IMR-90 (cell line): Measurements from ENCODE around the gene SFT2D3. TPM values are rescaled to one million over a fixed set of nuclear protein-coding genes. Genes with fewer than 3 reads are reported as not detected.

Source experiments
- ATAC-seq: fragments of 200-7000 bp; cut with Tn5 transposase; 2 replicates; pipeline ENCODE4 v1.9.1; 2020; ENCODE audit warnings: low read depth, mild to moderate bottlenecking, moderate library complexity
- BruUV-seq: library from RNA; stranded (reverse); fragments of 400-500 nt; replicated peaks from 2 replicates; lab custom pipeline; 2021; lab: Mats Ljungman, UMichigan
- CTCF ChIA-PET: fragments of 300-600 bp; formaldehyde crosslinking; extraction: SDS; loops from one replicate; lab custom pipeline; 2021; ENCODE audit warnings: antibody characterized with exemption; lab: Yijun Ruan, JAX
- POLR2A ChIA-PET: fragments of 300-600 bp; sonication (Branson Sonifier 250); formaldehyde crosslinking; loops from one replicate; lab custom pipeline; 2022; ENCODE audit warnings: antibody characterized with exemption; ENCODE audit not compliant: unreplicated experiment; lab: Charles Lee
- DNase-seq: peaks from one replicate; pipeline ENCODE4 v3.0.0; 2013
- H2AFZ ChIP-seq: replicated peaks from 2 replicates; pipeline ENCODE3; 2013; ENCODE audit warnings: low read length, mild to moderate bottlenecking; ENCODE audit not compliant: poor library complexity
- H2AK5ac ChIP-seq: 2 replicates; pipeline ENCODE4 v1.6.1; 2013; ENCODE audit warnings: low read depth, low read length, inconsistent platforms
- H2AK9ac ChIP-seq: replicated peaks from 2 replicates; pipeline ENCODE3; 2013; ENCODE audit warnings: mild to moderate bottlenecking, low read depth, low read length, moderate library complexity; ENCODE audit not compliant: poor library complexity
- H2BK120ac ChIP-seq: 2 replicates; pipeline ENCODE4 v1.6.1; 2013; ENCODE audit warnings: low read depth, low read length, inconsistent platforms
- H2BK15ac ChIP-seq: 3 replicates; pipeline ENCODE4 v1.6.1; 2013; ENCODE audit warnings: low read depth, low read length, inconsistent platforms
- H2BK20ac ChIP-seq: 2 replicates; pipeline ENCODE4 v1.6.1; 2013; ENCODE audit warnings: low read depth, mild to moderate bottlenecking, inconsistent platforms, low read length, moderate library complexity
- H2BK5ac ChIP-seq: 2 replicates; pipeline ENCODE4 v1.6.1; 2013; ENCODE audit warnings: mild to moderate bottlenecking, low read depth, low read length, inconsistent platforms; ENCODE audit not compliant: poor library complexity, severe bottlenecking
- H3K14ac ChIP-seq: replicated peaks from 2 replicates; pipeline ENCODE4 v1.6.1; 2013; ENCODE audit warnings: low read depth, low read length, inconsistent platforms
- H3K18ac ChIP-seq: 2 replicates; pipeline ENCODE4 v1.6.1; 2013; ENCODE audit warnings: low read depth, low read length, control low read depth
- H3K23ac ChIP-seq: 2 replicates; pipeline ENCODE4 v1.6.1; 2013; ENCODE audit warnings: low read depth, low read length, inconsistent platforms
- H3K27ac ChIP-seq: 2 replicates; pipeline ENCODE4 v1.5.1; 2013; ENCODE audit warnings: mild to moderate bottlenecking, control low read depth, low read length; ENCODE audit not compliant: insufficient read depth
- H3K27me3 ChIP-seq: 2 replicates; pipeline ENCODE4 v1.6.1; 2013; ENCODE audit warnings: low read length; ENCODE audit not compliant: control insufficient read depth, insufficient read depth
- H3K36me3 ChIP-seq: 2 replicates; pipeline ENCODE4 v1.6.1; 2013; ENCODE audit warnings: low read length, mixed read lengths; ENCODE audit not compliant: control insufficient read depth, insufficient read depth
- H3K4ac ChIP-seq: 2 replicates; pipeline ENCODE4 v1.6.1; 2013; ENCODE audit warnings: low read depth, low read length, inconsistent platforms
- H3K4me1 ChIP-seq: 2 replicates; pipeline ENCODE4 v1.6.1; 2013; ENCODE audit warnings: low read length, mixed read lengths; ENCODE audit not compliant: control insufficient read depth, insufficient read depth
- H3K4me2 ChIP-seq: 2 replicates; pipeline ENCODE4 v1.6.1; 2013; ENCODE audit warnings: low read depth, mild to moderate bottlenecking, control low read depth, low read length, moderate library complexity
- H3K4me3 ChIP-seq: 2 replicates; pipeline ENCODE4 v1.5.1; 2013; ENCODE audit warnings: low read depth, mild to moderate bottlenecking, control low read depth, low read length, moderate library complexity; ENCODE audit not compliant: insufficient read depth
- H3K56ac ChIP-seq: 2 replicates; pipeline ENCODE4 v1.6.1; 2013; ENCODE audit warnings: low read length, inconsistent platforms; ENCODE audit not compliant: insufficient read depth; ENCODE audit errors: extremely low read depth
- H3K79me1 ChIP-seq, 2 experiments: 2 replicates each; pipeline ENCODE4 v1.6.1; 2013; ENCODE audit warnings: low read length in 2 of 2, inconsistent platforms in 1 of 2, low read depth in 1 of 2
- H3K9ac ChIP-seq: 2 replicates; pipeline ENCODE4 v1.6.1; 2013; ENCODE audit warnings: low read depth, low read length, control low read depth
- H3K9me1 ChIP-seq: 2 replicates; pipeline ENCODE4 v1.6.1; 2013; ENCODE audit warnings: low read length, inconsistent platforms; ENCODE audit not compliant: insufficient read depth
- H3K9me3 ChIP-seq: 2 replicates; pipeline ENCODE4 v1.6.1; 2013; ENCODE audit warnings: low read length; ENCODE audit not compliant: control insufficient read depth, insufficient read depth
- H4K20me1 ChIP-seq: 2 replicates; pipeline ENCODE4 v1.6.1; 2013; ENCODE audit warnings: low read length, inconsistent platforms; ENCODE audit not compliant: insufficient read depth
- H4K5ac ChIP-seq: 2 replicates; pipeline ENCODE4 v1.6.1; 2013; ENCODE audit warnings: mild to moderate bottlenecking, low read depth, low read length, control low read depth
- H4K8ac ChIP-seq, 2 experiments: 2 replicates each; pipeline ENCODE4 v1.6.1; 2013; ENCODE audit warnings: low read depth in 2 of 2, low read length in 2 of 2, control low read depth in 1 of 2, inconsistent platforms in 1 of 2
- H4K91ac ChIP-seq: 2 replicates; pipeline ENCODE4 v1.6.1; 2013; ENCODE audit warnings: low read depth, low read length, inconsistent platforms; ENCODE audit not compliant: insufficient read depth
- CEBPB ChIP-seq: IDR thresholded peaks from 2 replicates; pipeline ENCODE4 v1.6.1; 2012; ENCODE audit warnings: low read depth, low read length, improper control_type of control experiment
- RAD21 ChIP-seq: IDR thresholded peaks from 2 replicates; pipeline ENCODE4 v1.6.1; 2012; ENCODE audit warnings: low read length, improper control_type of control experiment
- RCOR1 ChIP-seq: IDR thresholded peaks from 2 replicates; pipeline ENCODE4 v1.6.1; 2012; ENCODE audit warnings: mild to moderate bottlenecking, low read length, improper control_type of control experiment; ENCODE audit not compliant: insufficient replicate concordance
- RFX5 ChIP-seq: IDR thresholded peaks from 2 replicates; pipeline ENCODE4 v1.8.0; 2012; ENCODE audit warnings: low read depth, mild to moderate bottlenecking, low read length, moderate library complexity
- SMC3 ChIP-seq: fragments of 150-350 bp; IDR thresholded peaks from 2 replicates; pipeline ENCODE4 v1.6.1; 2016; ENCODE audit warnings: low read depth, mild to moderate bottlenecking, antibody characterized with exemption, low read length, moderate library complexity
- USF2 ChIP-seq: fragments of 150-350 bp; IDR thresholded peaks from 2 replicates; pipeline ENCODE4 v1.6.1; 2017; ENCODE audit warnings: mild to moderate bottlenecking, antibody characterized with exemption, low read length, low read depth
- WGBS, 2 experiments: methylation state at CpG; one replicate each; pipeline versions ENCODE4 v1.1.5 to v1.1.7; 2013; ENCODE audit warnings: missing lambda C conversion rate in 2 of 2; ENCODE audit not compliant: insufficient read length in 1 of 2; ENCODE audit errors: extremely low coverage in 2 of 2; 5-methylcytosine and 5-hydroxymethylcytosine counted together
- dilution Hi-C: fragments of 300-500 bp; cut with HindIII; formaldehyde crosslinking; loops from one replicate; pipeline ENCODE4 v1.14.3; 2018; ENCODE audit warnings: low sequenced_read_pairs; ENCODE audit not compliant: unreplicated experiment
- in situ Hi-C: fragments of 300-500 bp; cut with MboI; formaldehyde crosslinking; loops from 3 replicates; pipeline ENCODE4 v1.14.3; 2019; ENCODE audit warnings: low sequenced_read_pairs, inconsistent platforms, mixed read lengths
- intact Hi-C: fragments of 100-400 bp; cut with micrococcal nuclease; formaldehyde crosslinking; loops from 2 replicates; pipeline ENCODE4 v1.10.0; 2022
- polyA plus RNA-seq, 3 experiments: library from polyadenylated mRNA; depleted of rRNA; stranded (reverse); fragments of >200 nt; gene quantifications; 2 replicates each; pipeline ENCODE4 v1.2.3, GENCODE V29; 2012; ENCODE audit warnings: low replicate concordance in 1 of 3
- total RNA-seq: library from RNA; depleted of rRNA; stranded (reverse); fragments of >200 nt; gene quantifications from 2 replicates; pipeline ENCODE4 v1.2.3, GENCODE V29; 2012
- TF ChIP-seq, protein P1 (sequence below): fragments of 150-350 bp; IDR thresholded peaks from 2 replicates; pipeline ENCODE4 v1.6.1; 2016; ENCODE audit warnings: low read depth, mild to moderate bottlenecking, low read length, moderate library complexity, borderline replicate concordance

The SFT2D3 gene
- total and polyA plus RNA-seq, 2 of the 4 experiments (the other 2 are of a cell fraction) = 2.5 to 3.1 TPM

- Histone ChIP-seq H2BK15ac (no peak overlapping the region), H2AK5ac (no peak overlapping the region), H3K27ac (no peak overlapping the region), H2BK120ac (no peak overlapping the region), H3K23ac (no peak overlapping the region), H4K91ac (no peak overlapping the region), H3K9me3 (peaks cover 2% of the 10 kb centered on the region; the same call in 1 of the 2 replicates), H3K14ac (no peak overlapping the region), H3K4me2 (no peak overlapping the region), H3K4me1 (peaks cover 14% of the 10 kb centered on the region), H4K5ac (no peak overlapping the region), H3K4me3 (no peak overlapping the region), H2BK5ac (no peak overlapping the region), H3K79me1 (peaks cover 22 to 74% of the 10 kb centered on the region in 2 experiments), H4K20me1 (peaks cover 67% of the 10 kb centered on the region), H3K18ac (no peak overlapping the region), H3K27me3 (no peaks in the 10 kb centered on the region), H4K8ac (no peak overlapping the region), H3K9me1 (peaks cover 23% of the 10 kb centered on the region), H2AK9ac (no peak overlapping the region), H3K36me3 (peaks cover 7% of the 10 kb centered on the region), H3K4ac (no peak overlapping the region), H3K56ac (no peak overlapping the region), H2AFZ (no peak overlapping the region), H3K9ac (no peak overlapping the region), H2BK20ac (no peak overlapping the region)
- ATAC-seq (no peak), DNase-seq (no peak)
- ChIA-PET CTCF (no interaction called here), POLR2A (interaction anchor here (0.5 kb wide), 1 partner anchor 608 kb away, joined by 11 read pairs; no protein-coding TSS in a partner anchor)
- TF ChIP-seq USF2 = no peak
- TF ChIP-seq CEBPB = no peak
- TF ChIP-seq SMC3 = no peak
- TF ChIP-seq RAD21 = no peak
- TF ChIP-seq RCOR1 = no peak
- TF ChIP-seq RFX5 = no peak
- TF ChIP-seq, protein P1, sequence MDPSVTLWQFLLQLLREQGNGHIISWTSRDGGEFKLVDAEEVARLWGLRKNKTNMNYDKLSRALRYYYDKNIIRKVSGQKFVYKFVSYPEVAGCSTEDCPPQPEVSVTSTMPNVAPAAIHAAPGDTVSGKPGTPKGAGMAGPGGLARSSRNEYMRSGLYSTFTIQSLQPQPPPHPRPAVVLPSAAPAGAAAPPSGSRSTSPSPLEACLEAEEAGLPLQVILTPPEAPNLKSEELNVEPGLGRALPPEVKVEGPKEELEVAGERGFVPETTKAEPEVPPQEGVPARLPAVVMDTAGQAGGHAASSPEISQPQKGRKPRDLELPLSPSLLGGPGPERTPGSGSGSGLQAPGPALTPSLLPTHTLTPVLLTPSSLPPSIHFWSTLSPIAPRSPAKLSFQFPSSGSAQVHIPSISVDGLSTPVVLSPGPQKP = no peak
- WGBS, 2 experiments = no CpG with 5 or more reads among the region's 6 CpGs
- dilution Hi-C loops = no loop called here
- intact Hi-C loops = no loop called here
- in situ Hi-C loops = no loop called here
- no TSS peak for BruUV-seq
Measured at GRCh38 chr2:127663566-127664064, 37.7 kb upstream of the SFT2D3 start.
